Measurements from ENCODE around the gene USP12.
A peak's percentile ranks its signal among the peaks of the same experiment; 100 is the strongest.
"Not testable (repeated sequence)": the region's sequence is repeated elsewhere in the genome, so short reads cannot be mapped to it uniquely, and the experiment has no call there.

Gene USP12

DNA sequence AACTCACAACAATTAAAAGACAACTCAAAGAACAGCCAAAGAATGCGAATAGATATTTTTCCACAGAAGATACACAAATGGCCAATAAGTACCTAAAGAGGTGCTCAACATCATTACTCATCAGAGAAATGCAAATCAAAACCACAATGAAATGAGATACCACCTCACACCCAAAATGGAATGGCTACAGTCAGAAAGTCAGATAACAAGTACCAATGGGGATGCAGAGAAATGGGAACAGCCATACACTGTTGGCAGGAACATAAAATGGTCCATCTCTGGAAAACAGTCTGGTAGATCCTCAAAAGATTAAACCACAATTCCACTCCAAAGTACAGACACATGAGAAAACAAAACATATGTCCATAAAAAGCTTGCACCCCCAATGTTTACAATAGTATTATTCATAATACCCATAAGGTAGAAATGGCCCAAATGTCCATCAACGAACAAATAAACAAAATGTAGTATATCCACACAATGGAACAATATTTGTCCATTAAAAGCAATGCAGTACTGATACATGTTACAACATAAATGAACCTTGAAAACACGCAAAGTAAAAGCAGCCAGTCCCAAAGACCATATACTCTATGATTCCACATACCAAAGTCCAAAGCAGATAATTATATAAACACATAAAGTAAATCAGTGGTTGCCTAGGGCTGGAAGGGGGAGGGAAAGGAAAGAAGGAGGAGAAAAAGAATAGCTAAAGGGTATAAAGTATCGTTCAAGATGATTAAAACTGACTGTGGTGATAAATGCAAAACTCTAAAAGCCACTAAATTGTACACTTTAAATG, 19.6 kb downstream of the USP12 start:
- no peak for DNase-seq (ENCODE audit: low read depth)

GRCh38 chr13:27149702-27150101, 21.9 kb downstream of the USP12 start:
- no peak for DNase-seq (ENCODE audit: low read depth)

DNA sequence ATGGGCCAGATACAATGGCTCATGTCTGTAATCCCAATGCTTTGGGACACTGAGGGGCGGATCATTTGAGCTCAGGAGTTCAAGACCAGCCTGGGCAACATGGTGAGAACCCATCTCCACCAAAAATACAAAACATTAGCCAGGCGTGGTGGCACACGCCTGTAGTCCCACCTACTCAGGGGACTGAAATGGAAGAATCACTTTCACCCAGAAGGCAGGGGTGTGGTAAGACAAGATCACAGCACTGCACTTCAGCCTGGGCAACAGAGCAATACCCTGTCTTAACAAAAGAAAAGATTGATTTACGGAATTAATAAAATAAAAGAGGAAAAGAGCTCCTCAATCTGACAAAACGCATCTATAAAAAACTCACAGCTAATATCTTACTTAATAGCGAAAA, 22.7 kb downstream of the USP12 start:
- no peak for DNase-seq (ENCODE audit: low read depth)

DNA sequence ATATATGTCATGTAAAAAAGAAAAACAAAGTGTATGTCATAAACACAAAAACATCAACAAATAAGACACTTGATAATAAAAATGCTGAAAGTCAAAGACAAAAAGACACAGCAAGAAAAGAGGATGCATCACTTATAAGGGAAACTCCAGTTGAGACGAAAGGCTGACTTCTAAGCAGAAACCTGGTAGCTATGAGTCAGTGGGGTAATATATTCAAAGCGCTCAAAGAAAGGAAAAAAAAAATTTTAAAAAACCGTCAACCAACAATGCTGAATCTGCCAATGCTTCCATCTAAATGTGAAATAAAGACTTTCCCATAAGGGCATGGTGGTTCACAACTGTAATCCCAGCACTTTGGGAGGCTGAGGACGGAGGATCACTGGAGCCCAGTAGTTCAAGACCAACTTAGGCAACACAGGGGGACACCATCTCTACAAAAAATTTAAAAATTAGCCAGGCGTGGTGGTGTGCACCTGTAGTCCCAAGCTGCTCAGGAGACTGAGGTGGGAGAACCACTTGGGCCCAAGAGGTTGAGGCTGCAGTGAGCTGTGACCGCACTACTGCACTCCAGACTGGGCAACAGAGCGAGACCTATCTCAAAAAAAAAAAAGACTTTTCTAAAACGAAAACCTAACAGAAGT, 24.0 kb downstream of the USP12 start:
- DNase-seq (ENCODE audit: low read depth) = no peak

- no peak for DNase-seq (ENCODE audit: low read depth)
These were observed 29.9 kb downstream of the USP12 start for GRCh38 chr13:27141746-27142145.

GRCh38 chr13:27141159-27141558, 30.5 kb downstream of the USP12 start:
- DNase-seq (ENCODE audit: low read depth) = not testable (repeated sequence)

DNA sequence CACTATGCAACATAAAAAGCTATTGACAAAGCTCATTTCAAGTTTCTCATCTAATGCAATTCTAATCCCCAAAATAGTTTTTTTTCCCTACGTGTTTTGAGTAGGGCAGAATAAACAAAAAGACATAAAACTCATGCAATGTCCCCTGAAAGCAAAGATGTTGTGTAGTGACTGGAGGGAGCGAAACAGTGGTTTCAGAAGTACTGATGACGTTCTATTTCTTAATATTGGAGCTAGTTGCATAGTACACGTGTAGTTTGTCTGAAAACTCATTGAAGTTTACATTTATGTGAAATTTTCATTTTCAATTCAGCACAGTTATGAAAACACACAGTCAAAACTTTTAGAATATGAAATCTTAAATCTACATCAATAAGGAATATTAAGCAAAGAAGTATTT, 31.6 kb downstream of the USP12 start:
- DNase-seq (ENCODE audit: low read depth) = no peak

- no peak for DNase-seq (ENCODE audit: low read depth)
These were observed 32.0 kb downstream of the USP12 start for GRCh38 chr13:27139565-27139964.

DNA sequence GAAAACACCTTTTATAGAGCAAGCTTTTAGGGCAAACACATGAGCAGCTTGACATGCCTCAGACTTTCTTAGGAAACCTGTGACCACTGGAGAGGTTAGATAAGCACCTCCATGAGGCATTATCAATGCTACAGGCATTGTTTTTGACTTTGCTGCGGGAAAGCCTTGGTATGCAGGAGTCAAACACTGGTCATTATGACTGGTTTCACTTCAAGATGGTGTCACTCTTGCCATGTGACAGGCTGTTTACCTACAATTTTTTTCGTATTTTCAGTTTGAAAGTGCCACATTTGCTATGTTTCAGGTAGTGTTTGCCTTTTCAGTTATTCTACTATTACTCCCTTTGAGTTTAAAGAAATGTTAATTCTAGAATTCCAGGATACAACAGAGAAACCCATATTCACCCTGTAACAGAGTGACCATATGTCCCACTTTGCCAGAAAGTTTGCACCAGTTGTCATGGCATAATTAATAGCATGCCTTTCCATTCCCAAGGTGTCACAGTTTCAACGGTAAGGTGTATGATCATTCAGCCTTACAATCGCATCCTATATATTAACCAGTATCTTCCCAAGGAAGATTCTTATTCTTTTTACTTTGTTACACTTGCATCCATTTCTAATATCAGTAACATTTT, 33.0 kb downstream of the USP12 start:
- DNase-seq (ENCODE audit: low read depth) = no peak

GRCh38 chr13:27137759-27138158, 33.9 kb downstream of the USP12 start:
- DNase-seq (ENCODE audit: low read depth) = no peak

DNA sequence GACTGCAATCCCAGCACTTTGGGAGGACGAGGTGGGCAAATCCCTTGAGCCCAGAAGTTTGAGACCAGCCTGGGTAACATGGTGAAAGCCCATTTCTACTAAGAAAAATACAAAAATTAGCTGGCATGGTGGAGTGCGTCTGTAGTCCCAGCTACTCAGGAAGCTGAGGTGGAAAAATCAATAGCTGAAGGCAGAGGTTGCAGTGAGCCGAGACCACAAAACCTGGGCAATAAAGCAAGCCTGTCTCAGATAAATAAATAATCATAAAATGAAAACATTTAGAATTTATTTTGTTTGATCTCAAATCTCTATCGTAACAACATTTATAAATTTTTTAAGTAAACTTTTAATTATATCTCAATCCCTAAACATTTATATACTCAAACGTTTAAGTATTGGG, 36.6 kb downstream of the USP12 start:
- DNase-seq (ENCODE audit: low read depth) = no peak

GRCh38 chr13:27133889-27134288, 37.7 kb downstream of the USP12 start:
- no peak for DNase-seq (ENCODE audit: low read depth)

DNA sequence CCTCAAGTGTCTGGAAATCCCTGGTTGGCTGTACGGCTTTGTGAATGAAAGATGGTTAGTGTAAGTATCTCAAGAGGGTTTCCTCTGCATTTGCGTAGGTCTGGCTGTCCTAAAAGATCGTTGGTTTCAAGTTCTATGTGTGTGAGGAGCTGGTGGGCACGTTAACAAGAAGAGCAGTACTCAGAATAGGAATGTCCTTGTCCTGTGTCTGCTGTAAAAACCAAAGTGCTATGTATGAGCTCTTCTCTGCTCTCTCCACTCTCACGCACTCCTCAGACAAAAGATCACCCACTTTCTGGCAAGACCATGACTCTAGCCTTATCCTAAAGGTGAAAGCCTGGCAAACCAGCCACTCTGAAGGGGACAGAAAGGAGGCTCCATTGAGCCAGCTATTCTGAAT, 39.1 kb downstream of the USP12 start:
- no peak for DNase-seq (ENCODE audit: low read depth)

GRCh38 chr13:27131906-27132305, 39.7 kb downstream of the USP12 start:
- DNase-seq (ENCODE audit: low read depth) = no peak

DNA sequence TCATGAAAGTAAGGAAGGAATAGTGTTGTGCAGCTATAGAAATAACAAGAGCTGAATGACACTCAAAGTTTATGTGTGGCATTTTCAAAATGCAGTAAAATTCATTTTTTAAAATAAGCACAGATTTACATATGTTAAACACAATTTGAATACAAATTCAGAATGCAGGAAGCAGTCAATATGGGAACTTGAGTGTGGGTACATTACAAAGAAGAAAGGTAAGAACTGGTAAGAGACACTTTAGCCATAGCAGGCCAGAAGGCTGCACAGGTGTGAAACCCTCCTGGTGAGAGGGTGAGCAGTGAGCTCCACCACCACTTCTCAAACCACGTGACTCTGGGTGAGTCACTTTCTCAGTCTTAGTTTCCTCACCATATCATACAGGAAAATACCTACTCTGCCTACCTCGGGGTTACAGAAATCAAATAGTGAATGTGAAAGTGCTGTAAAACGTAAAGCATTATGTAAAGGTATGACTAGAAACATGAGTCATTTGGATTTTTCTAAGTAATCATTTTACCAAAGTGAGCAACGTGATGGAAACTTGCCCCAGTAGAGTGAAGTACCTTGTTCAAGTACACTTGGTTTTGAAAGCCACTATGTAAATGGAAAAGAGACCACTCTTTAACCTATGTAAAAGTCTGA, 40.5 kb downstream of the USP12 start:
- peak; percentile 40 for DNase-seq (ENCODE audit: low read depth)

DNA sequence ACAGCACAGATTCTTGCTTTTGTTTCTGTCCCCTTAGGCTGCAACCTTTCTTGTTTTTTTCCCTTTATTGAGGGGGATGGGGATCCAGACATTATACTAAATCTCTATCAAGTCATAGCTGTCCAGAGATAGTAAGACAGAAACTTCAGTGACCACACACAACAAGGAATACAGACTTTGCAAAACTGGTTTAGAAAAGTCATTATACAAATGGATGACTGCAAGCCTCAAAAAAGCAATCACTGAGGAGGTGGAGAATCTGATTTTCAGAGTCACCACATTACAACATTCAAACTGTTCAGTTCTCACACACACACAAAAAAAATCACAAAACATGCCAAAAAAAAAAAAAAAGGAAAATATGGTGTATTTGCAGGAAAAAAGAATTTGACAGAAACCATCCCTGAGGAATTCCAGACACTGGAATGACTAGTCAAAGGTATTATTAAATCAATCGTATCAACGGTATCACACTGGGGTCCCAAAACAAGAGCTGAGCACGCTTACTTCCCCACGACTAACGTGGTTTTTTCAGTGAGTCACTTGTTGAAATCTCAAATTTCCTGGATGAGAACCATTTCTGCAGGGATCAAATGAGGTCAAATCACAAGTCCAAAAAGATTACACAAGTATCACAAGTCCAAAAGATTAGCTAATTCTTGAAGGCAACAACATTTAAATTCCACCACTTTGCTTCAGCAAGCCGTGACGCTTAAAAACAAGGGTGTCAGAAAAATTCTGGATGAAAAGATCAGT, 41.2 kb downstream of the USP12 start:
- DNase-seq (ENCODE audit: low read depth) = no peak

DNA sequence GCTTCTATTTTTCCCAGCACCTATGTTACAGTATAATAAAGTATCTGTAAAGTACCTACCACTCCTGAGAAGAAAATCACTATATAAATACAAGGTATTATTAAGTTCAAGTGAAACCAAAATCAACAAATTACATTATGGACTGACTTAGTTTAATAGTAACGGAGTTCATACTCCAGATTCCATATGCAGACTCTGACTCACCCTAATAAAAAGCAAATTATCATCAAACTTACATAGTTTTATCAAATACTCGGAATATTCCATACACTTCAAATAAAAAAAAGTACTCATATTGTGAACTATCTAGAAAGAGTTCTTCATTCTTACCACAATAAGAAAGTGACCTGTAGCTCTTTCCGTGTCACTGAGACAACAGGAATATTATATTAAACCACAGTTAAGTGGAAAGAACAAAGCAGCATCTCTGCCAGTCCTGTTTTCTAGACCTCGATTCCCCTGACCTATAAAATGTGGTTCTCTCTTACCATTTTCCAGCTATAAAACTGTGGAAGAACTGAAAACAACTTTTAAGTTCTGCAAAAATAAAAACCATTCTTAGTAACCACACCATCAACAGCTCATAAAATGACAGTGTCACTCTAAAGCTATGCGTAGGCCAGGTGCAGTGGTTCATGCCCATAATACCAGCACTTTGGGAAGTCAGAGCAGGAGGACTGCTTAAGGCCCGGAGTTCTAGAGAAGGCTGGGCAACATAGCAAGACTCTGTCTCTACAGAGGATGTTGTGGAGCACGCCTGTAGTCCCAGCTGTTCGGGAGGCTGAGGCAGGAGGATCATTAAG, 42.6 kb downstream of the USP12 start:
- DNase-seq (ENCODE audit: low read depth) = no peak

DNA sequence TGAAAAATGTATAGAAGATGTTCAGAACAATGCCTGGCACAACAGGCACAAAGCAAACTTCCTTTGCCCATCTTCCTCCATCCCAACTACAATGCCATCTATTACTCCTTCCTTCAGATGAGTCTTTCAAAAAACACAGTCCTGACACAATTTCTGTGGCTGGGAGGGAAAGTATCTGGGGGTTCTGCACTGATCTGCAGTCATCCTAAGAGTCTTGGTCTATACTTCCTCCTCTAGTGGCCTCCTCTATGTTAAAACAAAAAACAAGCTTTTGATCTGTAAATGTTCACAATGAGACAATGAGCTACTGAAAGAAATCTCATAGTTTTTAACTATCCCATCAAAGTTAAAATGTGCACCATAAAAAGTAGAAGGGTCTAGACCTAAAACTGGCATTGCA, 44.8 kb downstream of the USP12 start:
- DNase-seq (ENCODE audit: low read depth) = no peak

GRCh38 chr13:27125357-27126282, 46.0 kb downstream of the USP12 start:
- no peak for DNase-seq (ENCODE audit: low read depth)

- DNase-seq (ENCODE audit: low read depth) = no peak
These were observed 47.0 kb downstream of the USP12 start for GRCh38 chr13:27124571-27124970.
